SK-N-MC (cell line): ENCODE data around the gene MAGI3.
"Not testable (repeated sequence)": the region's sequence is repeated elsewhere in the genome, so short reads cannot be mapped to it uniquely, and the experiment has no call there.

Experiments
- DNase-seq: peaks from one replicate; pipeline ENCODE4 v3.0.0-alpha.2; 2011; ENCODE audit warnings: low read depth, low spot score
- H3K27ac ChIP-seq: fragments of 200-600 bp; sonication (generic); 2 replicates; pipeline ENCODE4 v1.5.1; 2016; ENCODE audit warnings: mixed run types
- H3K36me3 ChIP-seq: fragments of 200-600 bp; sonication (generic); 2 replicates; pipeline ENCODE4 v1.6.1; 2017; ENCODE audit warnings: antibody characterized with exemption, low read length, mixed read lengths; ENCODE audit not compliant: insufficient read depth
- H3K4me3 ChIP-seq: fragments of 200-600 bp; sonication (generic); 2 replicates; pipeline ENCODE4 v1.5.1; 2016
- H3K9ac ChIP-seq: fragments of 200-600 bp; sonication (generic); 2 replicates; pipeline ENCODE4 v1.8.0; 2017; ENCODE audit warnings: mixed run types, mixed read lengths; ENCODE audit not compliant: insufficient read length
- H3K9me3 ChIP-seq: fragments of 200-600 bp; sonication (generic); 2 replicates; pipeline ENCODE4 v1.6.1; 2017; ENCODE audit warnings: low read depth, mild to moderate bottlenecking, antibody characterized with exemption, low read length, moderate library complexity, mixed read lengths
- EZH2 ChIP-seq: fragments of 200-600 bp; sonication (generic); IDR thresholded peaks from one replicate; pipeline ENCODE4 v1.6.1; 2017; ENCODE audit warnings: antibody characterized with exemption
- FOXP2 ChIP-seq: optimal IDR thresholded peaks from 2 replicates; pipeline ENCODE3; 2011; ENCODE audit warnings: mild to moderate bottlenecking, moderate library complexity; ENCODE audit not compliant: insufficient read depth; ENCODE audit errors: extremely low read length, control extremely low read depth
- POLR2AphosphoS5 ChIP-seq: IDR thresholded peaks from 2 replicates; pipeline ENCODE4 v1.6.1; 2012; ENCODE audit warnings: mild to moderate bottlenecking, low read depth, low read length, borderline replicate concordance

The MAGI3 gene

GRCh38 chr1:113545626-113546025 lies 155.3 kb downstream of the MAGI3 start:
- H3K27ac ChIP-seq: peak overlapping the region; percentile 89
- DNase-seq: peak; percentile 58
- no peaks in the 10 kb centered on the region for H3K36me3 ChIP-seq
- TF ChIP-seq FOXP2 (no peak), POLR2AphosphoS5 (no peak), EZH2 (no peak)
- peak overlapping the region; percentile 35 for H3K4me3 ChIP-seq
- peak overlapping the region; percentile 9 for H3K9ac ChIP-seq
- no peaks in the 10 kb centered on the region for H3K9me3 ChIP-seq

DNA sequence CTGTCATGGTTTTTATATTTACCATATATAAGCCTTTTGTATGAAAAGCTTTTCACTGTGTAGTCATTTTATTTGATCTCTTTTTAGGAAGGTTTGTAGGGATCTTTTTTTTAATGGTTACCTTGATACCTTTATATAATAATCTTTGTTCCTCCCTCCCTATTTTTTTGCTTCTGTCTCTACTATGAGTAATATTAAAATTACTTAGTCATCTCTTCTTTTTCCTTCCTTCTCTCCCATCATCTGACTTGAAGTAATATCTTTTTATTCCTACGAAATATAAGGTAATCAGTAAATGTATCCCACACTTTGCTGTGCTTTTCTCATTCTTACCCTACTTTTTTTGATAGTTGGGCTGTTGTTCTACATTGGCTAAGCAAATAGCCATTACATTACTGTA lies 161.4 kb downstream of the MAGI3 start:
- TF ChIP-seq POLR2AphosphoS5: no peak
- no peak for TF ChIP-seq FOXP2
- TF ChIP-seq EZH2: no peak
- H3K9ac ChIP-seq: no peak overlapping the region
- no peak overlapping the region for H3K4me3 ChIP-seq
- H3K27ac ChIP-seq: no peak overlapping the region
- H3K9me3 ChIP-seq: no peaks in the 10 kb centered on the region
- no peak for DNase-seq
- H3K36me3 ChIP-seq: no peaks in the 10 kb centered on the region

GRCh38 chr1:113552244-113552643 lies 161.9 kb downstream of the MAGI3 start:
- Histone ChIP-seq H3K36me3 (no peaks in the 10 kb centered on the region; the same call in 1 of the 2 replicates), H3K9ac (no peak overlapping the region), H3K4me3 (no peak overlapping the region), H3K9me3 (no peaks in the 10 kb centered on the region), H3K27ac (no peak overlapping the region)
- no peak for DNase-seq
- no peak for TF ChIP-seq FOXP2

GRCh38 chr1:113557187-113557586 lies 166.9 kb downstream of the MAGI3 start:
- no peaks in the 10 kb centered on the region for H3K9me3 ChIP-seq
- no peak for DNase-seq
- no peak overlapping the region for H3K27ac ChIP-seq
- no peaks in the 10 kb centered on the region; the same call in 1 of the 2 replicates for H3K36me3 ChIP-seq
- H3K4me3 ChIP-seq: no peak overlapping the region
- TF ChIP-seq POLR2AphosphoS5 (no peak), FOXP2 (no peak), EZH2 (no peak)
- H3K9ac ChIP-seq: no peak overlapping the region

DNA sequence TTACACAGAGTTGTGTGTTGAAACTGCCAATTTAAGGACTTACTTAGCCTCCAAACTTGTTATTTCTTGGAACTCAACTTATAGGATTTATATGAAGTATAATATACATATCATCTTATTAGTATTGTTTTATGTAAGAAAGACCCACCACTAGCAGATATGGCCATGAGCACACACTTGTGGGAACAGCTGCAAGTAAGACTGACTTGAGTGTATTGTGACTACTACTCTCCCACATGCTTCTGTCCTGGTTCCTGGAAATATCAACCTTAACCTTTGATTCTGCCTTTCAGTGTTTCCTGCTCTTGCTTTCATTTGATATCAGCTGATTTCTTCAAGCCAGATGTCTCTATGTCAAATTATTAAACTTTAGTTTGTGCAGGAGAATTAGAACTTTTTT lies 175.3 kb downstream of the MAGI3 start:
- H3K9me3 ChIP-seq: no peaks in the 10 kb centered on the region
- no peak overlapping the region for H3K9ac ChIP-seq
- H3K4me3 ChIP-seq: no peak overlapping the region
- no peak for DNase-seq
- TF ChIP-seq EZH2 (no peak), FOXP2 (no peak), POLR2AphosphoS5 (no peak)
- H3K36me3 ChIP-seq: no peaks in the 10 kb centered on the region
- no peak overlapping the region for H3K27ac ChIP-seq

DNA sequence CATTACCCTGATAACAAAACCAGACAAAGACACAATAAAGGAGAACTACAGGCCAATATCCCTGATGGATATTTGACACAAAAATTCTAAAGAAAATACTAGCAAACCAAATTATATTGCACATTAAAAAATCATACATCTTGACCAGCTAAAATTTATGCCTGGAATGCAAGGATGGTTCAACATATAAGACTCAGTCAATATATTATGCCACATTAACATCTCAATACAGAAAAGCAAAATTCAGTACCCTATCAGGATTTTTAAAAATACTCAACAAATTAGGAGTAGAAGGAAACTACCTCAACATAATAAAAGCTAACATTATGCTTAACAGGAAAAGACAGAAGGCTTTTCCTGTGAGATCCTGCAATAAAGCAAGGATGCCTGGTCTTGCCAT lies 177.1 kb downstream of the MAGI3 start:
- no peak for DNase-seq
- Histone ChIP-seq H3K9ac (no peak overlapping the region), H3K4me3 (no peak overlapping the region), H3K36me3 (no peaks in the 10 kb centered on the region), H3K9me3 (no peaks in the 10 kb centered on the region), H3K27ac (no peak overlapping the region)
- no peak for TF ChIP-seq POLR2AphosphoS5
- no peak for TF ChIP-seq FOXP2
- no peak for TF ChIP-seq EZH2

GRCh38 chr1:113575744-113576260 lies 185.5 kb downstream of the MAGI3 start:
- not testable (repeated sequence) for DNase-seq, H3K4me3 ChIP-seq, H3K27ac ChIP-seq, H3K9ac ChIP-seq, H3K36me3 ChIP-seq, H3K9me3 ChIP-seq

GRCh38 chr1:113576271-113576670 lies 186.0 kb downstream of the MAGI3 start:
- H3K9ac ChIP-seq: no peak overlapping the region
- no peak for DNase-seq
- TF ChIP-seq EZH2 (no peak), POLR2AphosphoS5 (no peak), FOXP2 (no peak)

DNA sequence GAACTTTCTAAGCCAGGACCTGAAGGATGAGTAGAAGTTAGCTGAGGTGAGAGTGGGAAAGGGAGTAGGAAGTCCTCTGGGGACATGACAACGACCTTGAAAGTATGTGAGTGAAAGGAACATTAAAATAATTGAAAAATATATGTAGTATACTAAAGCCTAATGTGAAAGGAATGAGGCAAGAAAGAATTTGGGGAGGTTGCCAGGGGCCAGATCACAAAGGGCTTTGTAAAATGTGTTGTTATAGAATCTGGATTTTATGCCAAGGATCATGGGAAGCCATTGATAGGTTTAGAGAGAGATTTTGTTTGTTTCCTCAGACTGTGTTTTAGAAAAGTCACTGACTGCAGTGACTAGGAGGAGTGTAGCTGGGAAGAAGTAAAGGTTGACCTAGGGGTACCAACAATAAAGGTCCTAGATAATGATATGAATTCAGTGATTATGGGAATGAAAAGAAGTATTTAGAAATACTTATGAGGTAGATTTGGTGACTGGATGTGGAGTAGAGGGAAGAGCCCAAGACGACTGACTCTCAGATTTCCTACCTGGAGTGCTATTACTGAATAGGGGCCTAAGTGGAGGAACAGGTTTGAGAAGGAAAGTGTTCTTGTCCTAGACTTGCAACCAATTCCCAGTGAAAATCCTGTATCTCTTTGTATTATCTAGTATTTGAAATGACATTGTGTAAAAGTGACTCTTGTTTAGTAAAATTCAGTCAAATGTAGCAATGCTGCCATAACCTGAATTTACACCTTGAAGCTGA lies 189.1 kb downstream of the MAGI3 start:
- no peak for DNase-seq
- Histone ChIP-seq H3K36me3 (no peaks in the 10 kb centered on the region), H3K4me3 (no peak overlapping the region), H3K9ac (no peak overlapping the region), H3K9me3 (no peaks in the 10 kb centered on the region), H3K27ac (no peak overlapping the region)
- TF ChIP-seq FOXP2: no peak
- TF ChIP-seq POLR2AphosphoS5: no peak
- no peak for TF ChIP-seq EZH2

More at GRCh38 chr1:113576271-113576670, 186.0 kb downstream of the MAGI3 start:
- Histone ChIP-seq H3K36me3 (no peaks in the 10 kb centered on the region), H3K9me3 (no peaks in the 10 kb centered on the region), H3K27ac (no peak overlapping the region), H3K4me3 (no peak overlapping the region)
